GM04503 (cell line): ENCODE measurements around the gene FILIP1.
A peak's percentile ranks its signal among the peaks of the same experiment; 100 is the strongest.

Source experiments
- DNase-seq: peaks from one replicate; pipeline ENCODE4 v3.0.0-alpha.2; 2012; ENCODE audit warnings: low read depth

Gene FILIP1

GRCh38 chr6:75291744-75292143 lies 201.9 kb downstream of the FILIP1 start:
- DNase-seq: no peak

GRCh38 chr6:75291331-75291730 lies 202.3 kb downstream of the FILIP1 start:
- DNase-seq: no peak

- no peak for DNase-seq
These were observed 203.3 kb downstream of the FILIP1 start for GRCh38 chr6:75290136-75290945.

- no peak for DNase-seq
These were observed 205.6 kb downstream of the FILIP1 start for GRCh38 chr6:75288023-75288422.

GRCh38 chr6:75287424-75287823 lies 206.2 kb downstream of the FILIP1 start:
- no peak for DNase-seq

GRCh38 chr6:75286955-75287354 lies 206.6 kb downstream of the FILIP1 start:
- no peak for DNase-seq

GRCh38 chr6:75285283-75285639 lies 208.3 kb downstream of the FILIP1 start:
- DNase-seq: no peak

- peak; percentile 95 for DNase-seq
These were observed 208.8 kb downstream of the FILIP1 start, which contains the start of gene TMEM30A for GRCh38 chr6:75284632-75285282. TMEM30A (minus strand) TSS chr6:75284792; CDS start chr6:75284638, 154 bp downstream.

GRCh38 chr6:75283907-75284631 lies 209.5 kb downstream of the FILIP1 start:
- no peak for DNase-seq

- no peak for DNase-seq
These were observed 210.9 kb downstream of the FILIP1 start for GRCh38 chr6:75282706-75283105.

- no peak for DNase-seq
These were observed 211.9 kb downstream of the FILIP1 start for GRCh38 chr6:75281653-75282052.

GRCh38 chr6:75280131-75280855 lies 213.3 kb downstream of the FILIP1 start:
- DNase-seq: no peak

GRCh38 chr6:75279418-75279817 lies 214.2 kb downstream of the FILIP1 start:
- DNase-seq: no peak

GRCh38 chr6:75278474-75279077 lies 215.0 kb downstream of the FILIP1 start:
- no peak for DNase-seq

- peak; percentile 84 for DNase-seq
These were observed 218.5 kb downstream of the FILIP1 start for GRCh38 chr6:75275067-75275466.

- no peak for DNase-seq
These were observed 220.6 kb downstream of the FILIP1 start for GRCh38 chr6:75273009-75273408.

GRCh38 chr6:75272145-75272840 lies 221.3 kb downstream of the FILIP1 start:
- DNase-seq: no peak

GRCh38 chr6:75268988-75269354 lies 224.6 kb downstream of the FILIP1 start:
- no peak for DNase-seq

- no peak for DNase-seq
These were observed 225.2 kb downstream of the FILIP1 start for GRCh38 chr6:75268121-75268987.

- no peak for DNase-seq
These were observed 226.1 kb downstream of the FILIP1 start for GRCh38 chr6:75267461-75267860.
